ENCODE results near the gene CHD8. TPM values are rescaled to one million over a fixed set of nuclear protein-coding genes. Genes with fewer than 3 reads are reported as not detected.

Gene CHD8
- total RNA-seq, 1 donor from 2014 or later = 146 TPM

DNA sequence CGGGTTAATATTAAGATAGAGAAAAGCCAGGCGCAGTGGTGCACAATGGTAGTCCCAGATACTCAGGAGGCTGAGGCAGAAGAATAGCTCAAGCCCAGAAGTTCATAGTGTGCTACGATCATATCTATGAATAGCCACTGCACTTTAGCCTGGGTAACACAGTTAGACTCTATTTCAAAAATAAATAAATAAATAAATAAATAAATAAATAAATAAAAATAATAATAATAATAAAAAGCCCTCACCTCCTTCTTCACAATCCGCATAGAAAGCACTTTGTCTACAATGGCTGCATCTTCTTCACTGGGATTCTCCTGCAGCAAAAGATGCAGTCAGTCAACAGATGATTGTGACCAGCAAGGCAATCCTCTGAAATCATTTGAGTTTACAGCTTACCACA is 40.6 kb downstream of the CHD8 start:
- no peaks in the 10 kb centered on the region for H3K4me1 Mint-ChIP-seq (ENCODE audit: low read depth, unreplicated experiment)
- H3K4me3 Mint-ChIP-seq (ENCODE audit: unreplicated experiment) = no peak overlapping the region
- TF ChIP-seq, protein P1, sequence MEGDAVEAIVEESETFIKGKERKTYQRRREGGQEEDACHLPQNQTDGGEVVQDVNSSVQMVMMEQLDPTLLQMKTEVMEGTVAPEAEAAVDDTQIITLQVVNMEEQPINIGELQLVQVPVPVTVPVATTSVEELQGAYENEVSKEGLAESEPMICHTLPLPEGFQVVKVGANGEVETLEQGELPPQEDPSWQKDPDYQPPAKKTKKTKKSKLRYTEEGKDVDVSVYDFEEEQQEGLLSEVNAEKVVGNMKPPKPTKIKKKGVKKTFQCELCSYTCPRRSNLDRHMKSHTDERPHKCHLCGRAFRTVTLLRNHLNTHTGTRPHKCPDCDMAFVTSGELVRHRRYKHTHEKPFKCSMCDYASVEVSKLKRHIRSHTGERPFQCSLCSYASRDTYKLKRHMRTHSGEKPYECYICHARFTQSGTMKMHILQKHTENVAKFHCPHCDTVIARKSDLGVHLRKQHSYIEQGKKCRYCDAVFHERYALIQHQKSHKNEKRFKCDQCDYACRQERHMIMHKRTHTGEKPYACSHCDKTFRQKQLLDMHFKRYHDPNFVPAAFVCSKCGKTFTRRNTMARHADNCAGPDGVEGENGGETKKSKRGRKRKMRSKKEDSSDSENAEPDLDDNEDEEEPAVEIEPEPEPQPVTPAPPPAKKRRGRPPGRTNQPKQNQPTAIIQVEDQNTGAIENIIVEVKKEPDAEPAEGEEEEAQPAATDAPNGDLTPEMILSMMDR (IDR thresholded peaks at IDR 0.05; ENCODE audit: partially characterized antibody, unreplicated experiment) = no peak
- no peak overlapping the region for H3K27ac Mint-ChIP-seq (ENCODE audit: unreplicated experiment)
- no peaks in the 10 kb centered on the region for H3K36me3 Mint-ChIP-seq (ENCODE audit: unreplicated experiment)
- H3K27me3 Mint-ChIP-seq (ENCODE audit: unreplicated experiment) = peaks cover 2% of the 10 kb centered on the region
- peaks cover 3% of the 10 kb centered on the region for H3K9me3 Mint-ChIP-seq (ENCODE audit: unreplicated experiment)
- no peak for DNase-seq

DNA sequence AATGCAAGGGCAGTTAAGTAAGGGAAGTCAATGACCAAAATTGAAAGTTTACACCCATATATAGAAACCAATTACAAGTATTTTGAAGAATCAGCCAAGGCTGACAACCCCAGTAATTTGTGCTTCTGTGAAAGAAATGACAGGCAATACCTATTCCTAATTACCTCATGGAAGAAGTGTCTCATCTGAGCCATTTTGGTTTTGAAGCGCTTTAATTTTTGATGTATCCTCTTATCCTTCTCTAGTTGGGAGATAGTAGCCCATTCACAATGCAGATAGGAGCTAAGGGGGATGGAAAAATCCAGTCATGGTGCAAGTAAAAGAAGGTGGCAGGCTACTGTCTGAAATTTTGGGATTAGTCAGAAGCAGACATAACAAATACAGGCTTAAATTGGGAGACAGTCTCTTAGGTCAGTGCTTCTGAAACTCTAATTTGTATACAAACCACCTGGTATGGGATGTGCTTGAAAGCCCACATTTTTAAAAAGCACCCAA is 41.7 kb downstream of the CHD8 start:
- no peaks in the 10 kb centered on the region for H3K36me3 Mint-ChIP-seq (ENCODE audit: unreplicated experiment)
- no peak overlapping the region for H3K4me3 Mint-ChIP-seq (ENCODE audit: unreplicated experiment)
- peaks cover 2% of the 10 kb centered on the region for H3K27me3 Mint-ChIP-seq (ENCODE audit: unreplicated experiment)
- H3K9me3 Mint-ChIP-seq (ENCODE audit: unreplicated experiment) = peaks cover 3% of the 10 kb centered on the region
- DNase-seq = no peak
- no peaks in the 10 kb centered on the region for H3K4me1 Mint-ChIP-seq (ENCODE audit: low read depth, unreplicated experiment)
- TF ChIP-seq, protein P1 (IDR thresholded peaks at IDR 0.05; ENCODE audit: partially characterized antibody, unreplicated experiment) = no peak
- no peak overlapping the region for H3K27ac Mint-ChIP-seq (ENCODE audit: unreplicated experiment)

DNA sequence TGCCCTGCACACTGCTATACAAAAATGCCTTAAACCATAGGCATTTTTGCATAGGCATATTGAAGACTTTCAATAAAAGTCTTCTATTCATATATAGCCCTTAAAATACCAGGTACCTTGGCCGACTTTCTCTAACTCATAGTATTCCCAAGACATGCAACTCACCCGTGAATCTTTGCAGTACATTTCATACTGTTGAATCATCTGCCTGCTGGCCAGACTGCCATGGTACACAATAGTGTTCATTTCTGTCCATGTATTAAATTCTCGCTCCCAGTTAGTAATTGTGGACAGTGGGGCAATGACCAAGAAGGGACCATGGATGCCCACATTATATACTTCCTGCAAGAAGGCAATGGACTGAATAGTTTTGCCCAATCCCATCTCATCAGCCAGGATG is 47.8 kb downstream of the CHD8 start:
- no peak overlapping the region for H3K27ac Mint-ChIP-seq (ENCODE audit: unreplicated experiment)
- no peak overlapping the region for H3K4me3 Mint-ChIP-seq (ENCODE audit: unreplicated experiment)
- H3K27me3 Mint-ChIP-seq (ENCODE audit: unreplicated experiment) = no peaks in the 10 kb centered on the region
- no peaks in the 10 kb centered on the region for H3K36me3 Mint-ChIP-seq (ENCODE audit: unreplicated experiment)
- no peaks in the 10 kb centered on the region for H3K9me3 Mint-ChIP-seq (ENCODE audit: unreplicated experiment)
- H3K4me1 Mint-ChIP-seq (ENCODE audit: low read depth, unreplicated experiment) = no peaks in the 10 kb centered on the region
- TF ChIP-seq, protein P1 (IDR thresholded peaks at IDR 0.05; ENCODE audit: partially characterized antibody, unreplicated experiment) = no peak
- DNase-seq = no peak

DNA sequence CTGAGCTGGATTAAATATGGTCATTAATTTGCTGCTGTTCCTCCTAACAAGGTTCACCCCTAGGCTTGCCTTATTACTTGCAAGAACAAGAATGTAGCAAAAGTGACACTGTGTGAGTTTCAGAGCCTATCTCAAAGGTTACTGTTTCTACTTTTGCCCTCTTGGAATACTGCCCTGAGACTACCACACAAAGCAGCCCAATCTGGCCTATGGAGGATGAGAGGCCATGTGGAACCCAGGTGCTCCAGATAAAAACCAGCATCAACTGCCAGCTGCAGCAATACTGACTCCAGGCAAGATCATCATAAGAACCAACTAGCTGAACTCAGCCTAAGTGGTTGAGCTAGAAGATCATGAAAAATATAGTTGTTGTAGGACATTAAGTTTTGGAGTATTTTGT is 49.7 kb downstream of the CHD8 start:
- TF ChIP-seq, protein P1 (IDR thresholded peaks at IDR 0.05; ENCODE audit: partially characterized antibody, unreplicated experiment) = no peak
- Mint-ChIP-seq H3K4me3 (ENCODE audit: unreplicated experiment) (no peak overlapping the region), H3K36me3 (ENCODE audit: unreplicated experiment) (no peaks in the 10 kb centered on the region), H3K9me3 (ENCODE audit: unreplicated experiment) (no peaks in the 10 kb centered on the region), H3K4me1 (ENCODE audit: low read depth, unreplicated experiment) (no peaks in the 10 kb centered on the region), H3K27ac (ENCODE audit: unreplicated experiment) (no peak overlapping the region), H3K27me3 (ENCODE audit: unreplicated experiment) (no peaks in the 10 kb centered on the region)
- no peak for DNase-seq

DNA sequence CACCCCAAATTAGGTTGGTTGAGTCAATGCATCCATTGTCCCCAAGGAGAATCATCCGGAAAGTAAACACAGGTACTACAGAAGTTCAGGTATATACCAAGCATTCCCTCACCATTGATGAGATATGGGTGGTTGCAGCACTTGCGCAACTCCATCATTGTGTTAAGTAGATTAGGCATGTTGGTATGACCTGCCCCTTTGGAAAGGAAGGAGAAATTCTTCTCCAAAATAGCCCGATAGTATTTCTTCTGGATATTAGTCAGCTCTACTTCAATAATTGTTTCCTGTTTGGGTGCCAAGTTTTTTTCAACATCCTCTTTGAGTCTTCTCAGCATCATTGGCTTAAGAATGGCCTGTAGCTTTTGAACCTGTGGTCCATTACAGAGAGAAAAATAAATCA is 50.8 kb downstream of the CHD8 start:
- no peaks in the 10 kb centered on the region for H3K27me3 Mint-ChIP-seq (ENCODE audit: unreplicated experiment)
- no peak overlapping the region for H3K4me3 Mint-ChIP-seq (ENCODE audit: unreplicated experiment)
- no peaks in the 10 kb centered on the region for H3K4me1 Mint-ChIP-seq (ENCODE audit: low read depth, unreplicated experiment)
- TF ChIP-seq, protein P1 (IDR thresholded peaks at IDR 0.05; ENCODE audit: partially characterized antibody, unreplicated experiment) = no peak
- no peak overlapping the region for H3K27ac Mint-ChIP-seq (ENCODE audit: unreplicated experiment)
- DNase-seq = no peak
- no peaks in the 10 kb centered on the region for H3K9me3 Mint-ChIP-seq (ENCODE audit: unreplicated experiment)
- no peaks in the 10 kb centered on the region for H3K36me3 Mint-ChIP-seq (ENCODE audit: unreplicated experiment)

All from glutamatergic neuron (in vitro differentiated cells).